ENCODE measurements around the gene TGFB1I1. TPM values are rescaled to one million over a fixed set of nuclear protein-coding genes. Genes with fewer than 3 reads are reported as not detected.

The TGFB1I1 gene
- total RNA-seq, 1 experiment from 2014 or later: 9.3 TPM

DNA sequence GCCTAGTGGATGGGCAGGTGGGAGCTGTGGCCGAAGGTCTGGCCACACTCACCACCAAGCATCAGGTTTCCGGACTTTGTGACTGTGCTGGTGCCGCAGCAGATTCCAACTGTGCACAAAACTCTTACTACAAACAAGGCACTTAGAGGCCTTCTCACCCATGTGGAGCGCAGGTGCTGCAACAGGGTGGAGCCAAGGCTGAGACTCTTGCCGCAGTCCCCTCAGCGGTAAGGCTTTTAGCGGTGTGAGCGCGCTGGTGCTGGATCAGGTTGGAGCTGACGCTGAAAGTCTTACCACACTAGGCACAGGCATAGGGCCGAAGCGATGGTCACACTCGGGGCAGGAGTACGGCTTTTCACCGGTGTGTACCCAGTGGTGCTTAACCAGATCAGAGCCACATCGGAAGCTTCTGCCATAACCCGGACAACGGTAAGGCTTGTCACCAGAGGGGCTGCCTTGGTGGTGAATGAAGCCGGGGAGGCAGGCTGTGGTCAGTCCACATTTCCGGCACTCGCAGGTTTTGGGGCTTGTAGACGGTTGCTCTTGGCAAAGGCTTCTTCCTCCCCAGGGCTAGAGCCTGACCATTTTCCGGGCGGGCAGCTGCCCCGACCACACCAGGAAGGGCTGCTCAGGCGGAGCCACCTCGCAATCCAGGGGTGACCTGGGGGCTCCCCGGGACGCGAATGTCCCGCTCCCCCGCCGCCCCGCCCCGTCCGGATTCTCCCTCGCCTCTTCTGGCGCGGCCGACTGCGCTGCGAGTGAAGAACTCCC lies 13.7 kb upstream of the TGFB1I1 start:
- peak; percentile 75 to 77 for DNase-seq
- Histone ChIP-seq H3K9me3 (no peaks in the 10 kb centered on the region), H3K36me3 (ENCODE audit: control insufficient read depth, insufficient read depth, low read length) (no peaks in the 10 kb centered on the region; the same call in 1 of the 2 replicates), H3K27me3 (replicated peaks; ENCODE audit: control insufficient read depth, insufficient read depth, low read length) (no peaks in the 10 kb centered on the region), H3K4me3 (ENCODE audit: low read depth, low read length) (peak overlapping the region; percentile 78), H3K4me1 (peaks cover 17% of the 10 kb centered on the region)
- peaks cover 19% of the 10 kb centered on the region for H3K36me3 Mint-ChIP-seq (ENCODE audit: insufficient read depth, unreplicated experiment)
- intact Hi-C loops (cut with micrococcal nuclease; ENCODE audit: unreplicated experiment): loop anchor here (2.0 to 10.0 kb wide), 3 partner anchors 323 to 417 kb away; partner anchors contain the start of genes PRSS8, ZNF267, ZNF646 and ZNF668
- ChIA-PET CTCF (interaction anchor here (0.7 to 4.3 kb wide), 8 partner anchors 15 to 1445 kb away, joined by 3 to 33 read pairs (median 4); partner anchors contain the start of genes ZNF668 and ZNF843), POLR2A (interaction anchor here (0.7 to 3.5 kb wide), 7 partner anchors 16 to 316 kb away, joined by 3 to 30 read pairs (median 8); partner anchors contain the start of genes FUS, RUSF1 and ZNF843)
- peak overlapping the region; percentile 85 for H3K27ac Mint-ChIP-seq (ENCODE audit: unreplicated experiment)
- no TSS peak for BruUV-seq (replicated peaks)
- no peaks in the 10 kb centered on the region for H3K27me3 Mint-ChIP-seq (ENCODE audit: insufficient read depth, unreplicated experiment)
- H3K4me3 Mint-ChIP-seq (ENCODE audit: unreplicated experiment): peak overlapping the region; percentile 79
- TF ChIP-seq CTCF (IDR thresholded peaks at IDR 0.05; ENCODE audit: insufficient read depth in 1 of 2, low read depth in 1 of 2, low read length in 1 of 2, severe bottlenecking in 1 of 2, unreplicated experiment in 1 of 2): peak; percentile 3 to 60
- peaks cover 11% of the 10 kb centered on the region for H3K4me1 Mint-ChIP-seq (ENCODE audit: low read depth, unreplicated experiment)
- H3K9me3 Mint-ChIP-seq (ENCODE audit: unreplicated experiment): no peaks in the 10 kb centered on the region

DNA sequence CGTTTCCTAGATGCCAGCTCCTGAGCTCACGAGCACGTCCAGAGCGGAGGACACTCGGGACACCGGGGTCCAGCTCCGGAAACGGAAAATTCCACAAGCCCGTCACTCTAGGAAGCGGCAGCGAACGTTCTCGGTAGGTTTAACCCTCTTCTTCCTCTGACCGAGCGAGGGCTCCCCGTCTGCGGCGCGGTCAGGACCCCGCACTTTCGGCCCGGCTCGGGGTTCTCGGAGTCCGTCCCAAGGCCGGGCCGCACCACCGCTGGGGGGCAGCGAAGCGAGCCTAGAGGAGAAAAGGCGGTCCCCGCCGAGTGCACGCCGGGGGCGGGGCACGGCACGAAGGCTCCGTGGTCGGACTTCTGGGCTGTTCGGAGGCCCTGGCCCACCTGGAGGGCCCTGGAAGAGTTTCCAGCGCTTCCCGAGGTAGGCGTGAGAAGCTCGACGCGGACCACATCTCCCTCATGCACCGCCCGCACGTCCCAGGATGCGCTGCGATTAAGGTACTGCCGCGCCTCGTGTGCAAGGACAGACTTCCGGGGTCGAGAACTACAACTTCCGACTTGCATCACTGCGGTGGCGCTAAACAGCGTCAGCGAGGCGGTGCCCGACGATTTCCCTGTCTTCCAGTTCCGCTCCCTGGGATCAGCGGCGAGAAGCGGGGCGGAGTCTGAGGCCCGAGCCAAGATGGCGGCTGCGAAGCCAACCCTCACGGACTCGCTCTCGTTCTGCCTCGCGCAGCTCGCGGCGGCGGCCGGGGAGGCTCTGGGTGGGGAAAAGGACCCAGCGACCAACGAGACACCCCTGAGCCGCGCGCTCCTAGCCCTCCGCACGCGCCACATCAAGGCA lies 12.9 kb upstream of the TGFB1I1 start, which contains the start of gene ARMC5:
Gene ARMC5 (plus strand): TSS at position 658 of the 843 bp plus-strand sequence. CDS start 24 bp downstream, at position 682.
- Mint-ChIP-seq H3K4me1 (ENCODE audit: low read depth, unreplicated experiment) (peaks cover 6% of the 10 kb centered on the region), H3K4me3 (ENCODE audit: unreplicated experiment) (peak within 1 kb of the TSS; percentile 79), H3K9me3 (ENCODE audit: unreplicated experiment) (no peaks in the 10 kb centered on the region), H3K27me3 (ENCODE audit: insufficient read depth, unreplicated experiment) (no peaks in the 10 kb centered on the region), H3K36me3 (ENCODE audit: insufficient read depth, unreplicated experiment) (peaks cover 22% of the 10 kb centered on the region), H3K27ac (ENCODE audit: unreplicated experiment) (peak within 1 kb of the TSS; percentile 85)
- intact Hi-C loops (cut with micrococcal nuclease; ENCODE audit: unreplicated experiment): loop anchor here (1.0 to 10.0 kb wide), 6 partner anchors 18 to 416 kb away; partner anchors contain the start of genes PRSS8, ZNF267, ZNF646 and ZNF668
- CTCF ChIA-PET: interaction anchor here (0.7 to 4.3 kb wide), 12 partner anchors 15 to 1446 kb away, joined by 3 to 33 read pairs (median 3); partner anchors contain the start of genes ZNF668 and ZNF843
- Histone ChIP-seq H3K36me3 (ENCODE audit: control insufficient read depth, insufficient read depth, low read length) (peaks cover 1% of the 10 kb centered on the region; the same call in 1 of the 2 replicates), H3K27me3 (replicated peaks; ENCODE audit: control insufficient read depth, insufficient read depth, low read length) (no peaks in the 10 kb centered on the region), H3K9me3 (no peaks in the 10 kb centered on the region), H3K4me3 (ENCODE audit: low read depth, low read length) (peak within 1 kb of the TSS; percentile 78), H3K4me1 (peaks cover 13% of the 10 kb centered on the region; the same call in 1 of the 2 replicates)
- TSS peak; percentile 36 for BruUV-seq (replicated peaks)
- peak; percentile 63 to 79 for TF ChIP-seq CTCF (IDR thresholded peaks at IDR 0.05; ENCODE audit: insufficient read depth in 1 of 2, low read depth in 1 of 2, low read length in 1 of 2, severe bottlenecking in 1 of 2, unreplicated experiment in 1 of 2)
- DNase-seq: peak; percentile 95 to 97
- POLR2A ChIA-PET: interaction anchor here (0.7 to 3.5 kb wide), 10 partner anchors 13 to 414 kb away, joined by 5 to 30 read pairs (median 10); partner anchors contain the start of genes FUS, KAT8, RUSF1 and TGFB1I1

Data from Caco-2 (cell line).